H1 (cell line): ENCODE measurements around the gene VMA21. TPM values are rescaled to one million over a fixed set of nuclear protein-coding genes. Genes with fewer than 3 reads are reported as not detected.

Source experiments
- CTCF ChIA-PET: fragments of 300-600 bp; sonication (Branson Sonifier 250); formaldehyde crosslinking; loops from one replicate; lab custom pipeline; 2021; ENCODE audit not compliant: partially characterized antibody; lab: Charles Lee
- POLR2A ChIA-PET: fragments of 300-600 bp; sonication (Branson Sonifier 250); formaldehyde crosslinking; loops from one replicate; lab custom pipeline; 2021; ENCODE audit warnings: inconsistent platforms; ENCODE audit not compliant: partially characterized antibody; lab: Charles Lee
- DNase-seq, 2 experiments: peaks; one replicate each; pipeline versions ENCODE4 v3.0.0 to v3.0.0-alpha.2; 2010 to 2022; ENCODE audit warnings: low spot score in 2 of 2, low read depth in 1 of 2, mixed read lengths in 1 of 2
- FAIRE-seq: peaks from 2 replicates; lab custom pipeline; 2011; peaks lifted over from hg19 to GRCh38; lab: Jason Lieb, UNC
- H2AFZ ChIP-seq: 2 replicates; pipeline ENCODE4 v1.8.1; 2012; ENCODE audit warnings: low read length, inconsistent platforms
- H2AK5ac ChIP-seq: 2 replicates; pipeline ENCODE4 v1.6.1; 2013; ENCODE audit warnings: low read depth, low read length
- H2BK120ac ChIP-seq: replicated peaks from 2 replicates; pipeline ENCODE3; 2013; ENCODE audit warnings: low read depth, low read length, inconsistent platforms
- H2BK12ac ChIP-seq: 2 replicates; pipeline ENCODE4 v1.6.1; 2013; ENCODE audit warnings: low read depth, low read length
- H2BK15ac ChIP-seq: 2 replicates; pipeline ENCODE4 v1.6.1; 2013; ENCODE audit warnings: low read length
- H2BK20ac ChIP-seq: 2 replicates; pipeline ENCODE4 v1.6.1; 2013; ENCODE audit warnings: low read length
- H2BK5ac ChIP-seq: 2 replicates; pipeline ENCODE4 v1.6.1; 2013; ENCODE audit warnings: low read depth, low read length
- H3K14ac ChIP-seq: 2 replicates; pipeline ENCODE4 v1.6.1; 2013; ENCODE audit warnings: inconsistent platforms; ENCODE audit not compliant: insufficient read length
- H3K18ac ChIP-seq: 2 replicates; pipeline ENCODE4 v1.6.1; 2013; ENCODE audit warnings: low read length; ENCODE audit errors: extremely low read depth
- H3K23ac ChIP-seq: 2 replicates; pipeline ENCODE4 v1.6.1; 2013; ENCODE audit warnings: inconsistent platforms; ENCODE audit not compliant: insufficient read length
- H3K23me2 ChIP-seq: 2 replicates; pipeline ENCODE4 v1.6.1; 2013; ENCODE audit warnings: low read depth, low read length
- H3K27ac ChIP-seq: 2 replicates; pipeline ENCODE4 v1.6.1; 2011; ENCODE audit warnings: low read depth, low read length, inconsistent platforms
- H3K27me3 ChIP-seq, 4 experiments: replicated peaks in 1 of 4; 1 replicate in 1 of 4; 2 replicates in 3 of 4; pipeline versions ENCODE4 v1.6.1 to v1.8.1; 2011 to 2013; ENCODE audit warnings: low read length in 3 of 4, mild to moderate bottlenecking in 3 of 4, inconsistent platforms in 2 of 4, mixed read lengths in 2 of 4, moderate library complexity in 1 of 4; ENCODE audit not compliant: control insufficient read depth in 3 of 4, insufficient read depth in 3 of 4; ENCODE audit errors: extremely low read depth in 1 of 4
- H3K36me3 ChIP-seq, 4 experiments: 2 replicates each; pipeline versions ENCODE4 v1.6.1 to v1.8.1; 2011 to 2013; ENCODE audit warnings: mild to moderate bottlenecking in 4 of 4, low read length in 3 of 4, moderate library complexity in 2 of 4, control low read depth in 1 of 4, inconsistent platforms in 1 of 4; ENCODE audit not compliant: insufficient read depth in 4 of 4, control insufficient read depth in 2 of 4
- H3K4ac ChIP-seq: replicated peaks from 2 replicates; pipeline ENCODE3; 2013; ENCODE audit warnings: low read length, low read depth, mixed read lengths, inconsistent platforms; ENCODE audit not compliant: insufficient read length
- H3K4me1 ChIP-seq, 4 experiments: replicated peaks in 1 of 4; 1 replicate in 1 of 4; 2 replicates in 3 of 4; pipeline versions ENCODE4 v1.6.1 to v1.8.1; 2011 to 2013; ENCODE audit warnings: low read length in 3 of 4, inconsistent platforms in 2 of 4, mixed read lengths in 1 of 4; ENCODE audit not compliant: insufficient read depth in 4 of 4, control insufficient read depth in 3 of 4
- H3K4me2 ChIP-seq, 2 experiments: 2 replicates each; pipeline versions ENCODE4 v1.6.1 to v1.8.1; 2011 to 2013; ENCODE audit warnings: low read depth in 2 of 2, low read length in 2 of 2, control low read depth in 1 of 2, inconsistent platforms in 1 of 2, mild to moderate bottlenecking in 1 of 2; ENCODE audit not compliant: insufficient read depth in 1 of 2
- H3K4me3 ChIP-seq, 4 experiments: fragments of 200-600, 300-600 bp in 1 of 4; sonication (generic), shearing (Covaris generic), sonication (Bioruptor Twin) in 1 of 4; 2 replicates each; pipeline versions ENCODE4 v1.5.1 to v1.8.1; 2011 to 2016; ENCODE audit warnings: low read length in 4 of 4, low read depth in 3 of 4, control low read depth in 2 of 4, inconsistent platforms in 2 of 4, mild to moderate bottlenecking in 2 of 4, mixed read lengths in 1 of 4, moderate library complexity in 1 of 4; ENCODE audit not compliant: insufficient read depth in 2 of 4; ENCODE audit errors: extremely low read depth in 1 of 4
- H3K56ac ChIP-seq: replicated peaks from 2 replicates; pipeline ENCODE3; 2013; ENCODE audit warnings: low read depth, mild to moderate bottlenecking, mixed read lengths, low read length, inconsistent platforms; ENCODE audit not compliant: insufficient read length
- H3K79me1 ChIP-seq: 2 replicates; pipeline ENCODE4 v1.6.1; 2013; ENCODE audit warnings: low read depth, low read length, control low read depth
- H3K79me2 ChIP-seq, 2 experiments: 2 replicates each; pipeline versions ENCODE4 v1.6.1 to v1.8.1; 2012 to 2013; ENCODE audit warnings: low read length in 2 of 2, mild to moderate bottlenecking in 2 of 2, inconsistent platforms in 1 of 2; ENCODE audit not compliant: insufficient read depth in 2 of 2, control insufficient read depth in 1 of 2
- H3K9ac ChIP-seq, 4 experiments: replicated peaks in 1 of 4; 1 replicate in 1 of 4; 2 replicates in 3 of 4; pipeline versions ENCODE4 v1.6.1 to v1.8.1; 2011 to 2013; ENCODE audit warnings: low read depth in 3 of 4, low read length in 3 of 4, control low read depth in 2 of 4, mild to moderate bottlenecking in 2 of 4, moderate library complexity in 2 of 4, inconsistent platforms in 1 of 4; ENCODE audit errors: extremely low read depth in 1 of 4
- H3K9me3 ChIP-seq, 2 experiments: 2 replicates each; pipeline versions ENCODE4 v1.6.1 to v1.8.1; 2012 to 2013; ENCODE audit warnings: mild to moderate bottlenecking in 2 of 2, moderate library complexity in 2 of 2, control low read depth in 1 of 2, inconsistent platforms in 1 of 2, low read depth in 1 of 2, low read length in 1 of 2, mixed read lengths in 1 of 2; ENCODE audit not compliant: insufficient read depth in 2 of 2
- H4K20me1 ChIP-seq, 2 experiments: replicated peaks in 1 of 2; 2 replicates each; pipeline versions ENCODE3 to v1.8.1; 2011 to 2013; ENCODE audit warnings: inconsistent platforms in 2 of 2, low read length in 2 of 2, mild to moderate bottlenecking in 1 of 2; ENCODE audit not compliant: insufficient read depth in 2 of 2, control insufficient read depth in 1 of 2
- H4K5ac ChIP-seq: 2 replicates; pipeline ENCODE4 v1.6.1; 2013; ENCODE audit warnings: low read length, low read depth, mixed read lengths, inconsistent platforms; ENCODE audit not compliant: insufficient read length
- H4K8ac ChIP-seq: 2 replicates; pipeline ENCODE4 v1.8.0; 2013; ENCODE audit warnings: mild to moderate bottlenecking, moderate library complexity, low read length, inconsistent platforms; ENCODE audit not compliant: insufficient read depth; ENCODE audit errors: extremely low read depth
- H4K91ac ChIP-seq: replicated peaks from 2 replicates; pipeline ENCODE3; 2013; ENCODE audit warnings: low read length, mixed read lengths, inconsistent platforms; ENCODE audit not compliant: insufficient read length
- ASH2L ChIP-seq: fragments of 200-600, 300-600 bp; sonication (generic); IDR thresholded peaks from one replicate; pipeline ENCODE4 v1.7.1; 2017; ENCODE audit warnings: low read length
- CTBP2 ChIP-seq: IDR thresholded peaks from 2 replicates; pipeline ENCODE4 v1.7.0; 2011; ENCODE audit warnings: borderline replicate concordance, mild to moderate bottlenecking, moderate library complexity, mixed read lengths, low read length; ENCODE audit not compliant: insufficient read depth, insufficient read length
- GABPA ChIP-seq: IDR thresholded peaks from 2 replicates; pipeline ENCODE4 v1.6.1; 2011; ENCODE audit warnings: mild to moderate bottlenecking, low read length, moderate library complexity, borderline replicate concordance; ENCODE audit not compliant: insufficient read depth
- RBBP5 ChIP-seq: IDR thresholded peaks from 2 replicates; pipeline ENCODE4 v1.7.1; 2012; ENCODE audit warnings: low read depth, mild to moderate bottlenecking, inconsistent platforms, low read length, moderate library complexity, borderline replicate concordance
- SUZ12 ChIP-seq: fragments of 200-600 bp; sonication (generic); IDR thresholded peaks from 2 replicates; pipeline ENCODE4 v1.6.1; 2012; ENCODE audit warnings: mild to moderate bottlenecking, inconsistent platforms, low read length, moderate library complexity, mixed read lengths
- TAF1 ChIP-seq: IDR thresholded peaks from 2 replicates; pipeline ENCODE4 v1.6.1; 2011; ENCODE audit warnings: mild to moderate bottlenecking, low read depth, low read length
- WGBS, 2 experiments: shearing (Covaris generic) in 1 of 2; methylation state at CpG; one replicate each; pipeline versions ENCODE4 v1.1.6 to v1.1.7; 2013 to 2015; ENCODE audit warnings: low lambda C conversion rate in 2 of 2, mixed read lengths in 2 of 2, inconsistent platforms in 1 of 2, low coverage in 1 of 2, missing lambda C conversion rate in 1 of 2; ENCODE audit not compliant: insufficient replicate concordance in 2 of 2, insufficient coverage in 1 of 2, insufficient read length in 1 of 2; ENCODE audit errors: extremely low coverage in 1 of 2, missing lambda C conversion rate in 1 of 2; 5-methylcytosine and 5-hydroxymethylcytosine counted together
- polyA plus RNA-seq, 7 experiments: library from polyadenylated mRNA; depleted of rRNA in 3 of 7; stranded (reverse) in 5 of 7; unstranded in 2 of 7; fragments of >200 nt in 5 of 7; fragments of 200-250 nt in 2 of 7; gene quantifications; 1 replicate in 5 of 7; 2 replicates in 1 of 7; 4 replicates in 1 of 7; pipeline versions ENCODE4 v1.2.1 to v1.2.3, GENCODE V29; 2011 to 2013; ENCODE audit warnings: missing spikeins in 2 of 7, mixed read lengths in 2 of 7
- total RNA-seq: library from RNA; stranded (reverse); fragmentation: NEBNext Ultra II Directional; extraction: Animal tissue kit (Norgen Biotek cat#: 25700); gene quantifications from 2 replicates; pipeline ENCODE4 v1.2.1, GENCODE V29; 2021

The VMA21 gene
- total and polyA plus RNA-seq, 2 of the 8 experiments (the other 6 are each of a cell fraction or from before 2014, with no cell fraction given), result 25.8 to 65.4 TPM

DNA sequence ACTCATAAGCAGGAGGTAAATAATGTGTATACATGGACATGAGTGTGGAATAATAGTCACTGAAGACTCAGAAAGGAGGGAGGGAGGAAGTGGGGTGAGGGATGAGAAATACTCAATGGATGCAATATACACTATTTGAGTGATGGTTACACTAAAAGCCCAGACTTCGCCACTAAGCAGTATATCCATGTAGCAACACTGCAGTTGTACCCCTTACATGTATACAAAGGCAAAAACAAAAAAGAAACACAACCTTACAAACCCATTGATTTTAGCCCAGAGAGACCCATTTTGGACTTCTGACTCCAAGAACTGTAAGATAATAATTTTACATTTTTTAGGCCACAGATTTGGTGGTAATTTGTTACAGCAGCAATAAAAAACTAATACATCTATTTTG lies 51.5 kb downstream of the VMA21 start:
- Histone ChIP-seq H3K9ac (no peak overlapping the region), H3K4me1 (no peaks in the 10 kb centered on the region), H4K20me1 (no peaks in the 10 kb centered on the region), H3K4ac (no peak overlapping the region), H2BK15ac (no peak overlapping the region), H3K79me2 (no peaks in the 10 kb centered on the region), H3K4me3 (no peak overlapping the region), H2BK5ac (no peak overlapping the region), H3K27me3 (no peaks in the 10 kb centered on the region), H3K23ac (no peak overlapping the region), H2AK5ac (no peak overlapping the region), H3K79me1 (no peaks in the 10 kb centered on the region), H2BK20ac (no peak overlapping the region), H4K8ac (no peak overlapping the region), H4K5ac (no peak overlapping the region), H3K14ac (no peak overlapping the region), H3K27ac (no peak overlapping the region), H4K91ac (no peak overlapping the region), H3K56ac (no peak overlapping the region), H3K23me2 (no peaks in the 10 kb centered on the region), H3K4me2 (no peak overlapping the region), H3K18ac (no peak overlapping the region), H2AFZ (no peak overlapping the region), H3K36me3 (no peaks in the 10 kb centered on the region), H2BK120ac (no peak overlapping the region), H2BK12ac (no peak overlapping the region), H3K9me3 (no peaks in the 10 kb centered on the region)
- no peak for FAIRE-seq
- ChIA-PET POLR2A (no interaction called here), CTCF (no interaction called here)
- no peak for DNase-seq
- WGBS, 2 experiments, result 75% methylated on average over 1 of the region's 1 CpG; no CpG with 5 or more reads in 1 of the 2 experiments
- TF ChIP-seq RBBP5 (no peak), TAF1 (no peak), ASH2L (no peak), SUZ12 (no peak), GABPA (no peak), CTBP2 (no peak)
